Mucosa of descending colon (tissue), 3 donors: ENCODE data around the gene TPP1. TPM values are rescaled to one million over a fixed set of nuclear protein-coding genes. Genes with fewer than 3 reads are reported as not detected.

Source experiments
- ATAC-seq: fragments of 200-7000 bp; cut with Tn5 transposase; one replicate; pipeline ENCODE4 v1.9.1; 2020; ENCODE audit warnings: mild to moderate bottlenecking, moderate library complexity
- DNase-seq, 3 donors: peaks; one replicate each; pipeline ENCODE4 v3.0.0-alpha.2; 2020
- H3K36me3 ChIP-seq: fragments of 200-600 bp; one replicate; pipeline ENCODE4 v1.8.0; 2021; ENCODE audit warnings: low read depth, mild to moderate bottlenecking
- H3K4me1 ChIP-seq: fragments of 200-600 bp; one replicate; pipeline ENCODE4 v1.8.0; 2021; ENCODE audit warnings: low read depth, mild to moderate bottlenecking
- H3K4me3 ChIP-seq: fragments of 200-600 bp; one replicate; pipeline ENCODE4 v1.8.0; 2021; ENCODE audit warnings: mild to moderate bottlenecking
- H3K9me3 ChIP-seq: fragments of 200-600 bp; one replicate; pipeline ENCODE4 v1.8.0; 2021; ENCODE audit warnings: mild to moderate bottlenecking
- CTCF ChIP-seq: fragments of 200-600 bp; IDR thresholded peaks from one replicate; pipeline ENCODE4 v1.8.0; 2022; ENCODE audit warnings: antibody characterized with exemption, mild to moderate bottlenecking
- intact Hi-C, 2 donors: fragments of 100-400 bp; cut with DNase I in 1 of 2; cut with micrococcal nuclease in 1 of 2; formaldehyde crosslinking; loops; one replicate each; pipeline versions ENCODE4 v1.11.0 to v1.11.1; 2022; cut with DNase I, micrococcal nuclease
- total RNA-seq, 3 donors: library from RNA; stranded (reverse); fragmentation: NEBNext Ultra II Directional in 2 of 3; extraction: Animal tissue kit (Norgen Biotek cat#: 25700) in 2 of 3; gene quantifications; one replicate each; pipeline versions ENCODE4 v1.2.1 to v1.2.4, GENCODE V29; 2021 to 2023
- donor health status: DM: no; HTN: no; CAD: no; lungs with moderate emphysema.
- donor health status: DM: no; HTN: no; CAD: no.
- donor health status: DM: no; HTN: yes; CAD: no.

The TPP1 gene
- total RNA-seq, 3 donors from 2014 or later = 86.4 to 116 (median 93.8) TPM

- H3K4me1 ChIP-seq = no peaks in the 10 kb centered on the region
- H3K4me3 ChIP-seq = no peak overlapping the region
- TF ChIP-seq CTCF = no peak
- intact Hi-C loops = no loop called here
- H3K36me3 ChIP-seq = no peaks in the 10 kb centered on the region
- no peak for DNase-seq
- no peaks in the 10 kb centered on the region for H3K9me3 ChIP-seq
- ATAC-seq = no peak
These were observed 55.6 kb downstream of the TPP1 start for GRCh38 chr11:6563667-6564066.

- TF ChIP-seq CTCF = no peak
- H3K9me3 ChIP-seq = no peaks in the 10 kb centered on the region
- H3K36me3 ChIP-seq = no peaks in the 10 kb centered on the region
- intact Hi-C loops = no loop called here
- DNase-seq (no peak), ATAC-seq (no peak)
- no peak overlapping the region for H3K4me3 ChIP-seq
- H3K4me1 ChIP-seq = no peaks in the 10 kb centered on the region
These were observed 56.1 kb downstream of the TPP1 start for GRCh38 chr11:6563121-6563619.

Other genes starting within 250 kb of the TPP1 start
- gene SMPD1, start 228.9 kb downstream of the TPP1 start, total RNA-seq = 10 to 100 TPM; 45.3 to 86.6 (median 62.0) TPM
- gene APBB1, start 200.3 kb downstream of the TPP1 start, total RNA-seq = 10 to 100 TPM in 1 of 3 donors, 1 to 10 TPM in 2; 5.2 to 64.7 (median 8.3) TPM
- 1 to 10 TPM; 2.0 to 7.0 (median 2.3) TPM for gene HPX, start 178.4 kb downstream of the TPP1 start, total RNA-seq
- gene TRIM3, start 145.5 kb downstream of the TPP1 start, total RNA-seq = 10 to 100 TPM; 28.0 to 57.8 (median 48.4) TPM
- 10 to 100 TPM; 52.7 to 85.0 (median 76.6) TPM for gene ARFIP2, start 138.1 kb downstream of the TPP1 start, total RNA-seq
- gene TIMM10B, start 137.9 kb downstream of the TPP1 start, total RNA-seq = 10 to 100 TPM; 36.9 to 42.4 (median 41.0) TPM
- gene DNHD1, start 122.1 kb downstream of the TPP1 start, total RNA-seq = 10 to 100 TPM; 12.9 to 17.7 (median 15.5) TPM
- gene RRP8, start 15.8 kb downstream of the TPP1 start, total RNA-seq = 10 to 100 TPM; 20.5 to 33.7 (median 20.7) TPM
- gene ILK, start 15.6 kb downstream of the TPP1 start, total RNA-seq = 100 to 1,000 TPM; 113 to 323 (median 115) TPM
- gene TAF10, start 7.2 kb downstream of the TPP1 start, total RNA-seq = 100 to 1,000 TPM in 2 of 3 donors, 10 to 100 TPM in 1; 84.0 to 135 (median 115) TPM
- gene DCHS1, start 36.4 kb upstream of the TPP1 start, total RNA-seq = 10 to 100 TPM in 1 of 3 donors, 1 to 10 TPM in 2; 3.5 to 38.8 (median 6.0) TPM
- gene MRPL17, start 63.9 kb upstream of the TPP1 start, total RNA-seq = 10 to 100 TPM; 21.2 to 29.7 (median 29.6) TPM
- gene OR2AG2, start 152.6 kb upstream of the TPP1 start, total RNA-seq = under 1 TPM; 0.14 to 0.49 (median 0.28) TPM
- not detected for gene OR2AG1, start 163.6 kb upstream of the TPP1 start, total RNA-seq
- under 1 TPM; 0.28 to 0.69 (median 0.29) TPM for gene OR6A2, start 180.3 kb upstream of the TPP1 start, total RNA-seq
- gene OR10A5, start 226.3 kb upstream of the TPP1 start, total RNA-seq = not detected
- gene OR10A2, start 243.6 kb upstream of the TPP1 start, total RNA-seq = under 1 TPM in 1 of 3 donors, not detected in 2; 0.06 TPM